Upper lobe of left lung (tissue), 6 donors: ENCODE results near the gene SAMD4A. TPM values are rescaled to one million over a fixed set of nuclear protein-coding genes. Genes with fewer than 3 reads are reported as not detected.
A peak's percentile ranks its signal among the peaks of the same experiment; 100 is the strongest.

Source experiments
- ATAC-seq, 2 donors: fragments of 200-7000 bp; cut with Tn5 transposase; one replicate each; pipeline ENCODE4 v1.9.1; 2022; ENCODE audit warnings: mild to moderate bottlenecking in 2 of 2, moderate library complexity in 2 of 2; ENCODE audit not compliant: low FRiP score in 2 of 2
- DNase-seq, 2 donors: peaks; one replicate each; pipeline ENCODE4 v3.0.0-alpha.2; 2019 to 2020
- H3K27ac ChIP-seq, 4 donors: fragments of 200-600 bp; sonication (generic); one replicate each; pipeline ENCODE4 v1.5.1; 2016 to 2019
- H3K27me3 ChIP-seq, 4 donors: fragments of 200-600 bp; sonication (generic); one replicate each; pipeline ENCODE4 v1.5.1; 2017 to 2019
- H3K36me3 ChIP-seq, 4 donors: fragments of 200-600 bp; sonication (generic); one replicate each; pipeline ENCODE4 v1.5.1; 2016 to 2019
- H3K4me1 ChIP-seq, 4 donors: fragments of 200-600 bp; sonication (generic); one replicate each; pipeline ENCODE4 v1.5.1; 2018 to 2019
- H3K4me3 ChIP-seq, 4 donors: fragments of 200-600 bp; sonication (generic); one replicate each; pipeline ENCODE4 v1.5.1; 2017 to 2019; ENCODE audit warnings: mild to moderate bottlenecking in 2 of 4, moderate library complexity in 1 of 4
- H3K9me3 ChIP-seq, 4 donors: fragments of 200-600 bp; sonication (generic); one replicate each; pipeline ENCODE4 v1.5.1; 2018 to 2019
- EP300 ChIP-seq, 4 donors: sonication (generic); formaldehyde crosslinking; IDR thresholded peaks; one replicate each; pipeline ENCODE4 v1.5.1; 2017; ENCODE audit warnings: antibody characterized with exemption in 4 of 4, control low read depth in 2 of 4
- POLR2A ChIP-seq, 4 donors: fragments of 450-650 bp; IDR thresholded peaks; one replicate each; pipeline ENCODE4 v1.5.1; 2016 to 2017; ENCODE audit warnings: antibody characterized with exemption in 4 of 4, mild to moderate bottlenecking in 2 of 4
- POLR2AphosphoS5 ChIP-seq, 2 donors: sonication (generic); formaldehyde crosslinking; IDR thresholded peaks; one replicate each; pipeline ENCODE4 v1.5.1; 2017; ENCODE audit warnings: antibody characterized with exemption in 2 of 2
- WGBS, 2 donors: methylation state at CpG; one replicate each; pipeline ENCODE4 v1.1.5; 2017 to 2018; 5-methylcytosine and 5-hydroxymethylcytosine counted together
- total RNA-seq, 6 donors: library from RNA; depleted of rRNA in 4 of 6; stranded (reverse); fragments of >200 nt in 4 of 6; gene quantifications; one replicate each; pipeline versions ENCODE4 v1.1.0 to v1.2.1, GENCODE V29; 2016 to 2021
- TF ChIP-seq, protein P1 (sequence below), 6 experiments: fragments of 450-650 bp in 4 of 6; fragments of 200-600 bp in 2 of 6; sonication (generic) in 2 of 6; IDR thresholded peaks; one replicate each; pipeline ENCODE4 v1.5.1; 2016 to 2019; ENCODE audit warnings: antibody characterized with exemption in 6 of 6
- donor health status: DM: no; HTN: no; CAD: no; lungs with moderate emphysema.
- donor health status: DM: no; HTN: yes; CAD: no; lungs with severe emphysema.

Gene SAMD4A
- total RNA-seq, 6 donors from 2014 or later: 26.0 to 68.3 (median 37.0) TPM

DNA sequence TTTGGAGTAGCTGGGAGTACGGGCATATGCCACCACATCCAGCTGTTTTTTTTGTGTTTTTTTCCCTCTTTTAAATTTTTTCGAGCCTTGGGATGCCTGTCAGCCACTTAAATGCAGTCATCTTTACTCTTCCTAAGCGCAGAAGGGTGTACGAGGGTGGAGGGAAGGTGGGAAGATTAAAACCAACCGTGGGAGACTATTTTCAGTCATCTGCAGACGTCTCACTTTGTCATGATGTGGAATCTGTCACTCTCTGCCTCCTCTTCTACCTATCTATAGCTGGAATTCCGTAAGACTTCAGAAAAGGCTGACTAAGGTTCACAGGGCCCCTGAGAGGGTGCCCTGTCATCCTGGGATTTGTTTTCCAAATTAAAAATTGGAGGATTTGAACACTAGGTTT lies 105.3 kb downstream of the SAMD4A start:
- DNase-seq (no peak), ATAC-seq (no peak)
- Histone ChIP-seq H3K4me3 (no peak overlapping the region), H3K4me1 (peaks cover 0 to 8% (median 0%) of the 10 kb centered on the region in 4 donors), H3K27me3 (no peaks in the 10 kb centered on the region), H3K27ac (no peak overlapping the region), H3K9me3 (no peaks in the 10 kb centered on the region), H3K36me3 (no peaks in the 10 kb centered on the region)
- 85 to 89% methylated on average over 7 of the region's 7 CpGs for WGBS, 2 donors
- TF ChIP-seq POLR2AphosphoS5 (IDR thresholded peaks at IDR 0.05): no peak
- TF ChIP-seq EP300 (IDR thresholded peaks at IDR 0.05): no peak
- no peak for TF ChIP-seq POLR2A (IDR thresholded peaks at IDR 0.05)
- TF ChIP-seq, protein P1, sequence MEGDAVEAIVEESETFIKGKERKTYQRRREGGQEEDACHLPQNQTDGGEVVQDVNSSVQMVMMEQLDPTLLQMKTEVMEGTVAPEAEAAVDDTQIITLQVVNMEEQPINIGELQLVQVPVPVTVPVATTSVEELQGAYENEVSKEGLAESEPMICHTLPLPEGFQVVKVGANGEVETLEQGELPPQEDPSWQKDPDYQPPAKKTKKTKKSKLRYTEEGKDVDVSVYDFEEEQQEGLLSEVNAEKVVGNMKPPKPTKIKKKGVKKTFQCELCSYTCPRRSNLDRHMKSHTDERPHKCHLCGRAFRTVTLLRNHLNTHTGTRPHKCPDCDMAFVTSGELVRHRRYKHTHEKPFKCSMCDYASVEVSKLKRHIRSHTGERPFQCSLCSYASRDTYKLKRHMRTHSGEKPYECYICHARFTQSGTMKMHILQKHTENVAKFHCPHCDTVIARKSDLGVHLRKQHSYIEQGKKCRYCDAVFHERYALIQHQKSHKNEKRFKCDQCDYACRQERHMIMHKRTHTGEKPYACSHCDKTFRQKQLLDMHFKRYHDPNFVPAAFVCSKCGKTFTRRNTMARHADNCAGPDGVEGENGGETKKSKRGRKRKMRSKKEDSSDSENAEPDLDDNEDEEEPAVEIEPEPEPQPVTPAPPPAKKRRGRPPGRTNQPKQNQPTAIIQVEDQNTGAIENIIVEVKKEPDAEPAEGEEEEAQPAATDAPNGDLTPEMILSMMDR (IDR thresholded peaks at IDR 0.05): no peak

DNA sequence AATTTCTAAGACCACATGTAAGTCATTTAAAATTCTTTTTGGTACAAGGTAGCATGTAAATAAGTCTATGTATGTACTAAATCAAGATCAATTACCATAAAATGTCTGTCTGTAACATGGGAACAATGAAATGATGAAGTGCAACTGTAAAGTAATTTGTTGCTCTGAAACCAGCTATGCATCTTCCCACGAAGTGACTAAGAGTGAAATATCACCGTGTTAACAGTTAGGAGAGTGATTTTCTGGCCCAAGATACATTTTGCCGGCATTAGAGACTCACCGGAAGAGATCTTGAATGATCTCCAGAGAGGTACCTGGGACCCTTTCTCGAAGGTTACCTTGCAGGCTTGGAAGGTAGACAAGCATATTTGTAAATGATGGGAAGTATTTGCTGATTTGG lies 105.8 kb downstream of the SAMD4A start:
- Histone ChIP-seq H3K27ac (no peak overlapping the region), H3K27me3 (no peaks in the 10 kb centered on the region), H3K36me3 (no peaks in the 10 kb centered on the region), H3K4me3 (no peak overlapping the region), H3K9me3 (no peaks in the 10 kb centered on the region), H3K4me1 (peaks cover 0 to 10% (median under 1%) of the 10 kb centered on the region in 4 donors)
- DNase-seq (no peak), ATAC-seq (no peak)
- WGBS, 2 donors: 77 to 89% methylated on average over 5 of the region's 5 CpGs
- TF ChIP-seq, protein P1 (IDR thresholded peaks at IDR 0.05): no peak
- TF ChIP-seq EP300 (IDR thresholded peaks at IDR 0.05) (no peak), POLR2A (IDR thresholded peaks at IDR 0.05) (no peak), POLR2AphosphoS5 (IDR thresholded peaks at IDR 0.05) (no peak)

- Histone ChIP-seq H3K4me1 (peaks cover 0 to 10% (median 2%) of the 10 kb centered on the region in 4 donors), H3K36me3 (no peaks in the 10 kb centered on the region), H3K4me3 (no peak overlapping the region), H3K27ac (no peak overlapping the region), H3K9me3 (no peaks in the 10 kb centered on the region), H3K27me3 (no peaks in the 10 kb centered on the region)
- WGBS, 2 donors: 80 to 83% methylated on average over 13 of the region's 13 CpGs
- ATAC-seq: peak in 1 of 2 donors; percentile 15
- TF ChIP-seq, protein P1 (IDR thresholded peaks at IDR 0.05): no peak
- TF ChIP-seq EP300 (IDR thresholded peaks at IDR 0.05): no peak
- TF ChIP-seq POLR2AphosphoS5 (IDR thresholded peaks at IDR 0.05): no peak
- TF ChIP-seq POLR2A (IDR thresholded peaks at IDR 0.05): no peak
- no peak for DNase-seq
Observed at GRCh38 chr14:54673193-54674045, 106.5 kb downstream of the SAMD4A start.

DNA sequence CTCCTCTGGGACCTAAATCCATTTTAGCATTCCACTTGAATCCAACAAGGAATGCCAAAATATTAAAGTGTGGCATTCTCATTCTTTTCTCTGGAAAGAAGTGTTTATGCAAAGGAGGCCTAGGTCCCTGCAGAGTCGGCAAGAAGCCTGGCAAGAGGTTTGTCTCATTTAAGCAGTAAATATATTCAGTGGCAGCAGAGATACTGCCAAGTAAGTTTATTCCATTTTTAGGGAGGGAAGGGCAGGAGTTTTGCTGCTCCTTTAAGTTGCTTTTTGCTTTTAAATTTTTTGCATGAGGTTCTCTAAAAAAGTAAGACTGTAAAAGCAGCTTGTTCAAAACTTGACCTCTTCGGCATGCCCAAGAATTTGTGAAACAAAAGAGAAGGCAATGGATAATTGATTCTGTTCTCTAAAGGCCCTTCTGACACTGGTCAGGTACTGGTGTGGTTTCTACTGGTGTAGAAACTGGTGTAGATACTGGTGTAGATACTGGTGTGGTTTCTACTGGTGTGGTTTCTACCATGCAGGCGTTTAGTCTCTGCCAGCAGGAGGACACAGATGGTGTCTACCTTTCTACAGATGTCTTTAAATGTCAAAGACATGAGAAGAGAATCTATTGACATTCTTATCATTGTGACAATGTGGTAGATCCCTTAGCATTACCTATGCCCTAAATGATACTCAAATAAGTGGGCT lies 107.3 kb downstream of the SAMD4A start:
- no peak for DNase-seq
- Histone ChIP-seq H3K27me3 (no peaks in the 10 kb centered on the region), H3K4me3 (no peak overlapping the region), H3K36me3 (no peaks in the 10 kb centered on the region), H3K9me3 (no peaks in the 10 kb centered on the region), H3K27ac (no peak overlapping the region), H3K4me1 (peaks cover 0 to 10% (median 2%) of the 10 kb centered on the region in 4 donors)
- 40 to 62% methylated on average over 3 of the region's 3 CpGs for WGBS, 2 donors
- TF ChIP-seq POLR2AphosphoS5 (IDR thresholded peaks at IDR 0.05): no peak
- TF ChIP-seq, protein P1 (IDR thresholded peaks at IDR 0.05): no peak
- no peak for TF ChIP-seq POLR2A (IDR thresholded peaks at IDR 0.05)
- no peak for TF ChIP-seq EP300 (IDR thresholded peaks at IDR 0.05)
- ATAC-seq: no peak
